ENCODE measurements around the gene DMRT3.
A peak's percentile ranks its signal among the peaks of the same experiment; 100 is the strongest.

Gene DMRT3

DNA sequence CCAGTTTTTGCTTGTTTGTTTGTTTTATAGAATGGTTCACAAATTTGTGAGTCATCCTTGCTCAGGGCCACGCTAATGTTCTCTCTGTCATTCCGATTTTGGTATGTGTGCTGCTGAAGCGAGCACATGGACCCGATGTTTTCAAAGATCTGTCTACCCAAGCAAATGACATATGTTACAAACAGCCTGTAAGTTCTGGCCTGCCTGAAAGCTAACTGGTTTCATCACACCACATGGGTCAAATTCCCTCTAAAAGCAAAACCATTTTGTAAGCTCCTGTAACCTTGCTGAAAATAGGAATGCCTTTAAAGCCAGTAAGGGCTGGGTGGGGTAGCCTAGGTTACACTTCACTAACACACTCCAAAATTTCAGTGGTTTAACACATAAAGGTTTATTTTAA is 25.4 kb downstream of the DMRT3 start:
- no peaks in the 10 kb centered on the region for H3K4me1 ChIP-seq
- H3K27ac ChIP-seq = no peak overlapping the region
- no peaks in the 10 kb centered on the region for H3K9me3 ChIP-seq
- no peak for DNase-seq
- H3K36me3 ChIP-seq = no peaks in the 10 kb centered on the region
- TF ChIP-seq, protein P1, sequence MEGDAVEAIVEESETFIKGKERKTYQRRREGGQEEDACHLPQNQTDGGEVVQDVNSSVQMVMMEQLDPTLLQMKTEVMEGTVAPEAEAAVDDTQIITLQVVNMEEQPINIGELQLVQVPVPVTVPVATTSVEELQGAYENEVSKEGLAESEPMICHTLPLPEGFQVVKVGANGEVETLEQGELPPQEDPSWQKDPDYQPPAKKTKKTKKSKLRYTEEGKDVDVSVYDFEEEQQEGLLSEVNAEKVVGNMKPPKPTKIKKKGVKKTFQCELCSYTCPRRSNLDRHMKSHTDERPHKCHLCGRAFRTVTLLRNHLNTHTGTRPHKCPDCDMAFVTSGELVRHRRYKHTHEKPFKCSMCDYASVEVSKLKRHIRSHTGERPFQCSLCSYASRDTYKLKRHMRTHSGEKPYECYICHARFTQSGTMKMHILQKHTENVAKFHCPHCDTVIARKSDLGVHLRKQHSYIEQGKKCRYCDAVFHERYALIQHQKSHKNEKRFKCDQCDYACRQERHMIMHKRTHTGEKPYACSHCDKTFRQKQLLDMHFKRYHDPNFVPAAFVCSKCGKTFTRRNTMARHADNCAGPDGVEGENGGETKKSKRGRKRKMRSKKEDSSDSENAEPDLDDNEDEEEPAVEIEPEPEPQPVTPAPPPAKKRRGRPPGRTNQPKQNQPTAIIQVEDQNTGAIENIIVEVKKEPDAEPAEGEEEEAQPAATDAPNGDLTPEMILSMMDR (IDR thresholded peaks at IDR 0.05) = no peak
- H3K4me3 ChIP-seq = no peak overlapping the region
- intact Hi-C loops (cut with DNase I; ENCODE audit: low total_unique reads) = loop anchor here (10.0 kb wide), 2 partner anchors 107 to 607 kb away; no protein-coding TSS in a partner anchor
- peaks cover 0 to 4% of the 10 kb centered on the region in 2 donors for H3K27me3 ChIP-seq

DNA sequence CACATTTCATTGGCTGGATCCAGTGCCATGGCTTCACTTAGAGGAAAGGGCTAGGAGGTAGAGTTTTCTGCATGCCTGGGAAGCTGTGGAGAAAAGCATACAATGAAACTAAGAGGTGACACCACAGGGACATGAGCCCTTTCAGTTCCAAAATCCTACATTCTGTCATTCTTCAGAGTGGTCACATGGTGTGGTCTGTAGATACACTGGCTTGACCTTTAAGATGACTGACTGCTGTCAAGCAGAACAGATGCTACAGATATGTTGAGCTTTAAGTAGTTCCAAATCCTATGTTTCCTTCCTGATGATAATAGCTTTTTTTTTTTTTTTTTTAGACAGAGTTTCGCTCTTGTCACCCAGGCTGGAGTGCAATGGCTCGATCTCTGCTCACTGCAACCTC is 26.2 kb downstream of the DMRT3 start:
- Histone ChIP-seq H3K27ac (no peak overlapping the region), H3K4me3 (no peak overlapping the region), H3K36me3 (no peaks in the 10 kb centered on the region), H3K4me1 (no peaks in the 10 kb centered on the region), H3K27me3 (peaks cover 0 to 4% of the 10 kb centered on the region in 2 donors), H3K9me3 (no peaks in the 10 kb centered on the region)
- no peak for DNase-seq
- TF ChIP-seq, protein P1 (IDR thresholded peaks at IDR 0.05) = no peak
- intact Hi-C loops (cut with DNase I; ENCODE audit: low total_unique reads) = loop anchor here (10.0 kb wide), 2 partner anchors 108 to 608 kb away; no protein-coding TSS in a partner anchor

DNA sequence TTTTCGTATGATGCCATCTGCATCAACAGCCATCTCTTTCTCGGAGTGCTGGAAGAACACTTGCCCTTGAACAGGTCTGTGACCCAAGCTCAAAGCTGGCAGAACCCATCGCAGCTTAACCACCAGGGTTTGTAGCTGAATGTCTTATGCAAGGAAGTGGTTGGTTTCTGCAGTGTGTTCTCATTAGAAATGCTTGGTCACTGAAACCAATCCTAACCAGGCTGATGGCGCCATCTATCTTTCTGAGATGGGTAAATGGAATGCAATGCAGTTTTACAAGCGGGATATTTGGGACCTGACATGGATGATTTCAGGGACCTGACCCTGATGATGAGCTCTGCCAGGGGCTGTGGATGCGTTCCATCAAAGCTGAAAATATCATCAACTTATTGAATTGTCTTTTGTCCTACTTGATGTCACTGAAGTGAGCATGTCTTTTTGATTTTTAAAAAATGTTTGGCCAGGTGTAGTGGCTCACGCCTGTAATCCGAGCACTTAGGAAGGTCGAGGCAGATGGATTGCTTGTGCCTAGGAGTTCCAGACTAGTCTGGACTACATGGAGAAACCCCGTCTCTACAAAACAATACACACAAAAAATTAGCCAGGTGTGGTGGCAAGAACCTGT is 28.7 kb downstream of the DMRT3 start:
- Histone ChIP-seq H3K4me1 (peaks cover 0 to 5% (median 0%) of the 10 kb centered on the region in 4 donors), H3K36me3 (no peaks in the 10 kb centered on the region), H3K4me3 (no peak overlapping the region), H3K27ac (no peak overlapping the region), H3K27me3 (peaks cover 0 to 9% of the 10 kb centered on the region in 2 donors), H3K9me3 (no peaks in the 10 kb centered on the region)
- intact Hi-C loops (cut with DNase I; ENCODE audit: low total_unique reads) = loop anchor here (5.0 to 10.0 kb wide), 3 partner anchors 110 to 610 kb away; no protein-coding TSS in a partner anchor
- no peak for DNase-seq
- TF ChIP-seq, protein P1 (IDR thresholded peaks at IDR 0.05) = peak in 1 of 2 experiments; percentile 28

DNA sequence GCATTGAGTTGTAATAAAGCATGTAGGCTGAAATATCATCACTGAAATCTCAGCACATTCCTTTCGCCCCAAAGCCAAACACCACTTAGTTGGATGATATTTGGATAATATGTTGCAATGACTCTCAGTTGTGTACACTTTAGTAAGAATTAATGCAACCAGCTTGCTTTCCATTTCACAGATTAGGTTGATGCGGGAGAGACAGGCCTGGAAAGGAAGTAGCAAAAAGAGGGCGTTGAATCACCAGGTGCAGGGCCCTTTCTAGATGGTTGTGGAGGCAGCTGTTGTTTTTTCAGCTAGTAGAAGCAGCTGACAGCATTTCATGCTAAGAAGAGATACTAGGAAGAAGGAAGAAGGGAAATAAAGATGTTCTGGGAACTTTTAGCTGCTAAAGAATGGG is 30.9 kb downstream of the DMRT3 start:
- Histone ChIP-seq H3K4me1 (peaks cover 0 to 5% (median 0%) of the 10 kb centered on the region in 4 donors), H3K4me3 (no peak overlapping the region), H3K36me3 (no peaks in the 10 kb centered on the region), H3K27me3 (peaks cover 0 to 18% of the 10 kb centered on the region in 2 donors), H3K27ac (no peak overlapping the region), H3K9me3 (no peaks in the 10 kb centered on the region)
- no peak for DNase-seq
- TF ChIP-seq, protein P1 (IDR thresholded peaks at IDR 0.05) = no peak
- intact Hi-C loops (cut with DNase I; ENCODE audit: low total_unique reads) = loop anchor here (5.0 to 10.0 kb wide), 3 partner anchors 113 to 613 kb away; no protein-coding TSS in a partner anchor

DNA sequence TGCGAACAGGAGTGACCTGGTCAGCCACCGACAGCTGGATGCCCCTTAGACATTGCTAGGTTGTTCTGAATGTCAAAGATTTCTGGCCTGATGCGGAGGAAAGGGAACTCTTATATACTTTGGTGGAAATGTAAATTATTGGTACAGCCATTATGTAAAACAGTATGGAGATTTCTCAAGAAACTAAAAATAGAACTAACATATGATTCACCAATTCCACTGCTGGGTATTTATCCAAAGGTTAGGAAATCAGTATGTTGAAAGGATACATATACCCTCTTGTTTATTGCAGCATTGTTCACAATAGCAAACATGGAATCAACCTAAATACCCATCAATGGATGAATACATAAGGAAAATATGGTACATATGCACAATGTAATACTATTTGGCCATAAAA is 31.8 kb downstream of the DMRT3 start:
- peaks cover 0 to 5% (median 0%) of the 10 kb centered on the region in 4 donors for H3K4me1 ChIP-seq
- H3K27me3 ChIP-seq = peaks cover 0 to 21% of the 10 kb centered on the region in 2 donors
- no peak overlapping the region for H3K4me3 ChIP-seq
- no peaks in the 10 kb centered on the region for H3K36me3 ChIP-seq
- DNase-seq = no peak
- H3K9me3 ChIP-seq = no peaks in the 10 kb centered on the region
- no peak overlapping the region for H3K27ac ChIP-seq
- intact Hi-C loops (cut with DNase I; ENCODE audit: low total_unique reads) = loop anchor here (5.0 to 10.0 kb wide), 3 partner anchors 113 to 613 kb away; no protein-coding TSS in a partner anchor
- TF ChIP-seq, protein P1 (IDR thresholded peaks at IDR 0.05) = no peak

All from tibial artery (tissue), 4 donors.